Measurements from ENCODE around the gene PATJ.

DNA sequence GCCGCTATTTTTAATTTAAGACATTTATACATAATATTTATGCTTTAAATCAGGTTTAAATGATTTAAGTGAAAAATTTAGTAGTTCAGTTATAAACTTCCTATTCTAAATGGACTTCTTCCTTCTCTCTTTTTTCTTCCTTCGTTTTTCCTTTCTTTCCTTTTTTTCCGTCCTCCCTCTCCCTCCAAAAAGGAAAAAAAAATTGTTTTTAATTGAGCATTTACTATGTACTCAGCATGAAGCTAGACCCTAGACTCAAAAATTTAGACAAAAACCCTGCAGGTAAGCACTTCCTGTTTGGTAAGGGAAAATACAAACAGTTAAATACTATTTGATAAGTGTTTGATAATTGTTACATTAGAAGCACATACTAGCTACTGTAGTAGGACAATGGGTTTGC lies 14.7 kb upstream of the PATJ start:
- TF ChIP-seq, protein P1, sequence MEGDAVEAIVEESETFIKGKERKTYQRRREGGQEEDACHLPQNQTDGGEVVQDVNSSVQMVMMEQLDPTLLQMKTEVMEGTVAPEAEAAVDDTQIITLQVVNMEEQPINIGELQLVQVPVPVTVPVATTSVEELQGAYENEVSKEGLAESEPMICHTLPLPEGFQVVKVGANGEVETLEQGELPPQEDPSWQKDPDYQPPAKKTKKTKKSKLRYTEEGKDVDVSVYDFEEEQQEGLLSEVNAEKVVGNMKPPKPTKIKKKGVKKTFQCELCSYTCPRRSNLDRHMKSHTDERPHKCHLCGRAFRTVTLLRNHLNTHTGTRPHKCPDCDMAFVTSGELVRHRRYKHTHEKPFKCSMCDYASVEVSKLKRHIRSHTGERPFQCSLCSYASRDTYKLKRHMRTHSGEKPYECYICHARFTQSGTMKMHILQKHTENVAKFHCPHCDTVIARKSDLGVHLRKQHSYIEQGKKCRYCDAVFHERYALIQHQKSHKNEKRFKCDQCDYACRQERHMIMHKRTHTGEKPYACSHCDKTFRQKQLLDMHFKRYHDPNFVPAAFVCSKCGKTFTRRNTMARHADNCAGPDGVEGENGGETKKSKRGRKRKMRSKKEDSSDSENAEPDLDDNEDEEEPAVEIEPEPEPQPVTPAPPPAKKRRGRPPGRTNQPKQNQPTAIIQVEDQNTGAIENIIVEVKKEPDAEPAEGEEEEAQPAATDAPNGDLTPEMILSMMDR (IDR thresholded peaks at IDR 0.05), result no peak
- no peak for TF ChIP-seq POLR2A (IDR thresholded peaks at IDR 0.05)
